Hepatocyte (in vitro differentiated cells): ENCODE data around the gene CELA2A. TPM values are rescaled to one million over a fixed set of nuclear protein-coding genes. Genes with fewer than 3 reads are reported as not detected.

Experiments
- DNase-seq: peaks from one replicate; pipeline ENCODE4 v3.0.0-alpha.2; 2016; ENCODE audit warnings: low spot score
- H2AFZ ChIP-seq: fragments of 200-600 bp; sonication (generic); 2 replicates; pipeline ENCODE4 v1.6.0; 2016; ENCODE audit warnings: antibody characterized with exemption, mild to moderate bottlenecking
- H3K27ac ChIP-seq: fragments of 200-600 bp; sonication (generic); 2 replicates; pipeline ENCODE4 v1.5.1; 2016; ENCODE audit warnings: mild to moderate bottlenecking
- H3K27me3 ChIP-seq: fragments of 200-600 bp; sonication (generic); 2 replicates; pipeline ENCODE4 v1.6.1; 2016
- H3K36me3 ChIP-seq: fragments of 200-600 bp; sonication (generic); replicated peaks from 2 replicates; pipeline ENCODE4 v1.5.1; 2016; ENCODE audit warnings: low read depth; ENCODE audit not compliant: insufficient read depth
- H3K4me1 ChIP-seq: fragments of 200-600 bp; sonication (generic); 2 replicates; pipeline ENCODE4 v1.5.1; 2016; ENCODE audit warnings: mild to moderate bottlenecking, moderate library complexity; ENCODE audit not compliant: insufficient read depth
- H3K4me2 ChIP-seq: fragments of 200-600 bp; sonication (generic); 2 replicates; pipeline ENCODE4 v1.6.0; 2016
- H3K4me3 ChIP-seq: fragments of 200-600 bp; sonication (generic); 2 replicates; pipeline ENCODE4 v1.5.1; 2016; ENCODE audit warnings: mild to moderate bottlenecking
- H3K79me2 ChIP-seq: fragments of 200-600 bp; sonication (generic); 2 replicates; pipeline ENCODE4 v1.6.0; 2017; ENCODE audit warnings: mild to moderate bottlenecking
- H3K9me2 ChIP-seq: fragments of 200-600 bp; sonication (generic); replicated peaks from 2 replicates; pipeline ENCODE4 v1.6.0; 2017; ENCODE audit warnings: mild to moderate bottlenecking; ENCODE audit not compliant: insufficient read depth
- H3K9me3 ChIP-seq: fragments of 200-600 bp; sonication (generic); 2 replicates; pipeline ENCODE4 v1.5.1; 2016; ENCODE audit warnings: low read depth, mild to moderate bottlenecking
- H4K20me1 ChIP-seq: fragments of 200-600 bp; sonication (generic); 2 replicates; pipeline ENCODE4 v1.6.0; 2016; ENCODE audit warnings: mild to moderate bottlenecking; ENCODE audit not compliant: insufficient read depth, poor library complexity, severe bottlenecking
- EZH2 ChIP-seq: fragments of 200-600 bp; sonication (generic); IDR thresholded peaks from 2 replicates; pipeline ENCODE4 v1.6.1; 2016; ENCODE audit warnings: antibody characterized with exemption, mild to moderate bottlenecking, borderline replicate concordance
- EZH2phosphoT487 ChIP-seq: fragments of 200-600 bp; sonication (generic); IDR thresholded peaks from one replicate; pipeline ENCODE4 v1.6.1; 2018; ENCODE audit warnings: antibody characterized with exemption, mild to moderate bottlenecking, low read depth, moderate library complexity; ENCODE audit not compliant: unreplicated experiment, severe bottlenecking
- WGBS: methylation state at CpG from one replicate; pipeline ENCODE4 v1.1.6; 2016; ENCODE audit warnings: low lambda C conversion rate; ENCODE audit errors: missing lambda C conversion rate; 5-methylcytosine and 5-hydroxymethylcytosine counted together
- polyA plus RNA-seq: library from polyadenylated mRNA; unstranded; fragments of >200 nt; fragmentation: Nextera tagmentation; extraction: Ambion mirVana; gene quantifications from 2 replicates; pipeline ENCODE4 v1.2.1, GENCODE V29; 2016
- total RNA-seq: library from RNA; depleted of rRNA; stranded (reverse); fragments of >200 nt; gene quantifications from 2 replicates; pipeline ENCODE4 v1.2.3, GENCODE V29; 2014
- TF ChIP-seq, protein P1 (sequence below): fragments of 200-600 bp; sonication (generic); IDR thresholded peaks from 2 replicates; pipeline ENCODE4 v1.5.1; 2016; ENCODE audit warnings: antibody characterized with exemption, mild to moderate bottlenecking; ENCODE audit not compliant: poor library complexity

CELA2A gene
- total and polyA plus RNA-seq, 2 experiments from 2014 or later, result 2.2 to 5.6 TPM

GRCh38 chr1:15508700-15509487, 52.4 kb downstream of the CELA2A start:
- no peaks in the 10 kb centered on the region for H3K9me2 ChIP-seq
- H3K27ac ChIP-seq, result no peak overlapping the region
- no peaks in the 10 kb centered on the region for H3K79me2 ChIP-seq
- no peaks in the 10 kb centered on the region for H3K4me1 ChIP-seq
- no peak for DNase-seq
- no peaks in the 10 kb centered on the region for H3K9me3 ChIP-seq
- TF ChIP-seq EZH2phosphoT487 (no peak), EZH2 (no peak)
- TF ChIP-seq, protein P1, sequence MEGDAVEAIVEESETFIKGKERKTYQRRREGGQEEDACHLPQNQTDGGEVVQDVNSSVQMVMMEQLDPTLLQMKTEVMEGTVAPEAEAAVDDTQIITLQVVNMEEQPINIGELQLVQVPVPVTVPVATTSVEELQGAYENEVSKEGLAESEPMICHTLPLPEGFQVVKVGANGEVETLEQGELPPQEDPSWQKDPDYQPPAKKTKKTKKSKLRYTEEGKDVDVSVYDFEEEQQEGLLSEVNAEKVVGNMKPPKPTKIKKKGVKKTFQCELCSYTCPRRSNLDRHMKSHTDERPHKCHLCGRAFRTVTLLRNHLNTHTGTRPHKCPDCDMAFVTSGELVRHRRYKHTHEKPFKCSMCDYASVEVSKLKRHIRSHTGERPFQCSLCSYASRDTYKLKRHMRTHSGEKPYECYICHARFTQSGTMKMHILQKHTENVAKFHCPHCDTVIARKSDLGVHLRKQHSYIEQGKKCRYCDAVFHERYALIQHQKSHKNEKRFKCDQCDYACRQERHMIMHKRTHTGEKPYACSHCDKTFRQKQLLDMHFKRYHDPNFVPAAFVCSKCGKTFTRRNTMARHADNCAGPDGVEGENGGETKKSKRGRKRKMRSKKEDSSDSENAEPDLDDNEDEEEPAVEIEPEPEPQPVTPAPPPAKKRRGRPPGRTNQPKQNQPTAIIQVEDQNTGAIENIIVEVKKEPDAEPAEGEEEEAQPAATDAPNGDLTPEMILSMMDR, result no peak
- H3K4me3 ChIP-seq, result no peak overlapping the region
- H3K4me2 ChIP-seq, result no peak overlapping the region
- no peaks in the 10 kb centered on the region for H3K27me3 ChIP-seq
- no peak overlapping the region for H2AFZ ChIP-seq
- no peaks in the 10 kb centered on the region for H4K20me1 ChIP-seq
- WGBS, result 87% methylated on average over 12 of the region's 12 CpGs
- H3K36me3 ChIP-seq, result no peaks in the 10 kb centered on the region

GRCh38 chr1:15509586-15509985, 53.1 kb downstream of the CELA2A start:
- Histone ChIP-seq H3K27ac (no peak overlapping the region), H3K9me2 (no peaks in the 10 kb centered on the region), H3K79me2 (no peaks in the 10 kb centered on the region), H3K36me3 (no peaks in the 10 kb centered on the region), H4K20me1 (no peaks in the 10 kb centered on the region), H2AFZ (no peak overlapping the region), H3K9me3 (no peaks in the 10 kb centered on the region), H3K4me1 (no peaks in the 10 kb centered on the region), H3K27me3 (no peaks in the 10 kb centered on the region), H3K4me3 (no peak overlapping the region), H3K4me2 (no peak overlapping the region)
- no peak for TF ChIP-seq EZH2phosphoT487
- no peak for TF ChIP-seq EZH2
- TF ChIP-seq, protein P1, result no peak
- WGBS, result 74% methylated on average over 7 of the region's 7 CpGs
- no peak for DNase-seq

DNA sequence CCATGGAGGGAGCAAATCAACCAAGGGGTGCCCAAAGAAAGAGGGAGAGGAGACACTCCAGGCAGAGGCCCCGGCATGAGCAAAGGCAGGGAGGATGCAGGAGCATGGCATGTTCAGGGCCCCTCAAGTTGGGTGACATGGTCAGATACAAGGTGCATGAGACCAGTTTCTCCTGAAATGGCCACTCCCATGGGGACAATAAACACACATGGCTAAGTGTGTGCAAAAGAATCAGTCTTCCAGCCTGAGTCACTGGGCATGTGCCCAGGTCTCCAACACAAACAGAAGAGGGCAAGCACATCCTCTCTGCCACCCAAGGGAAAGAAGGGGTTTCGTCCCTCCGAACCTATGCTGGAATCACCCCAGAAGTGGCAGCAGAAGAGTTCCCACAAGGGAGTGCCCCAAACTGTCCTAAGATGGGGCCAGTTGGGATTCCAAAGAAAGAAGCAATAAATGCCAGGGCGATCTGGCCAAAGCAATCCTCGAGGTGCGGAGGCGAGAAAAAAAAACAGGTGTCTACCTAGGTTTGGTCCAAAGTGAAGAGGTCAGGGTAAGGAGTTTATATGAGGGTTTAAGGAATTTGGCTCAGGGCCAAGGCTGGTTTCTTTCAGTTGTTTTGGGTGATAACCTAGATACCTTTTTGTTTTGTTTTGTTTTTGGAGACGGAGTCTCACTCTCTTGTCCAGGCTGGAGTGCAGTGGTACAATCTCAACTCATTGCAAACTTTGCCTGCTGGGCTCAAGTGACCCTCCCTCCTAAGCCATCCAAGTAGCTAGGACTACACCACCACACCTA, 54.3 kb downstream of the CELA2A start:
- WGBS, result 97% methylated on average over 8 of the region's 8 CpGs
- no peaks in the 10 kb centered on the region for H3K36me3 ChIP-seq
- no peaks in the 10 kb centered on the region for H4K20me1 ChIP-seq
- TF ChIP-seq EZH2, result no peak
- TF ChIP-seq EZH2phosphoT487, result no peak
- H3K4me1 ChIP-seq, result no peaks in the 10 kb centered on the region
- H2AFZ ChIP-seq, result no peak overlapping the region
- no peak overlapping the region for H3K27ac ChIP-seq
- no peak overlapping the region for H3K4me3 ChIP-seq
- H3K9me2 ChIP-seq, result no peaks in the 10 kb centered on the region
- no peak overlapping the region for H3K4me2 ChIP-seq
- no peaks in the 10 kb centered on the region for H3K79me2 ChIP-seq
- no peaks in the 10 kb centered on the region for H3K27me3 ChIP-seq
- no peaks in the 10 kb centered on the region for H3K9me3 ChIP-seq
- no peak for DNase-seq

DNA sequence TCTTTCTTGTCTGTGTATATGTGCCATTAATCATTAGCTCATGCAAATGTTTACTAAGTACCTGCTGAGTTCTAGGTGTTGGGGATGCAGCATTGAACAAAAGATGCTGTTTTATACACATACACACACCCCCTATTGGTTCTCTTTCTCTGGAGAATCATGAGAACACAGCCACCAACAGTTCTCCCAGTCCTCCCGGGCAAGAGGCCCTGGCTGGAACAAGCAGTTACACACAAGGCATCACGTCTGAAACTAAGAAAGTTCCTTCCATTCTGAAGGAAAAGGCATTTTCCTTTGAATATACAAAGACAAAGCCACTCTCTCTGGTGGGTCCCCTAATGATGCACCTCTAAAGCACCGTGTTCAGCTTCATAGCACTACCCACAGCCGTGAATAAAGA, 56.7 kb downstream of the CELA2A start:
- Histone ChIP-seq H3K79me2 (no peaks in the 10 kb centered on the region), H3K36me3 (no peaks in the 10 kb centered on the region), H3K9me2 (no peaks in the 10 kb centered on the region), H3K4me1 (no peaks in the 10 kb centered on the region), H2AFZ (no peak overlapping the region), H3K27me3 (no peaks in the 10 kb centered on the region), H3K4me2 (no peak overlapping the region), H3K4me3 (no peak overlapping the region), H3K27ac (no peak overlapping the region), H4K20me1 (no peaks in the 10 kb centered on the region), H3K9me3 (no peaks in the 10 kb centered on the region)
- DNase-seq, result no peak
- TF ChIP-seq EZH2phosphoT487, result no peak
- TF ChIP-seq, protein P1, result no peak
- TF ChIP-seq EZH2, result no peak
- WGBS, result 89% methylated on average over 4 of the region's 4 CpGs
